NOMO-1 (cell line): ENCODE results near the gene MTM1.
A peak's percentile ranks its signal among the peaks of the same experiment; 100 is the strongest.

Experiments used
- DNase-seq, 2 experiments: peaks; one replicate each; lab custom pipeline; 2025; ENCODE audit not compliant: unreplicated experiment in 2 of 2; lab: John Stamatoyannopoulos, UW

Gene MTM1

GRCh38 chrX:150599226-150599625 lies 30.8 kb downstream of the MTM1 start:
- DNase-seq = no peak

DNA sequence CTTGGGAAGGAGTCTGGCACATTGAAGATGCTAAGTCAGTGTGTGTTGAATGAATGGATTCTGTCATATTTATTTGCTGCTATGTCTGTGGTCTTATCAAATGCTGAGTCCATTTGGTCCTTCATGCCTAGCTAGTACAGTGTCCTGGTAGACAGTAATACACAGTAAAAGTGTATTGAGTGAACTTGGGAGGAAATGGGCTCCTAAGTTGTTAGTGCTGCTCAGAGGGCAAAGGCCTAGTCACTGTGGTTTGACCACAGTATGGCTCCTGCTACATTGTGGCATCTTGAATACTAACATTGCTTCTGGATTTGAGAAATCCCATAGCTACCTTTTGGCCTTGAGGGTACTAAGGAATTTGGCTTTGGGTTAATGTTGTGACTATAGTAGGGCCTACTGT lies 33.9 kb downstream of the MTM1 start:
- no peak for DNase-seq

DNA sequence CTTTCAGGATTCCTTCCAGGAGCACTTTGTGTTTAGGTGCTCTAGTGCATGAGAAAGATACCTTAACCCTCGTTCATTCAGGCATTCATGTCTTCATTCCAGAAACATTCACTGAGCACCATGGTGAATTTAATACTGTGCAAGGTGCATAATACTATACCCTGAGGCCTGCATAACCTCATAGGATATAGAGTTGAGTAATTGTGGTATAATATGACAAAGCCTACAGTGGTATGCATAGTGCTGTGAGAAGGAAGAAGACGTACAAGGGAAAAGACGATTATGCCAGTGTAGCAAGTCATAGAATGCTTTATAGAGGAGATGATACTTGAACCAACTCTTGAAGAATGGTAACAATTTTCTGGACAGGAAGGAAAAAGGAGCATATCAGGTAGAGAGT lies 34.3 kb downstream of the MTM1 start:
- DNase-seq = no peak

DNA sequence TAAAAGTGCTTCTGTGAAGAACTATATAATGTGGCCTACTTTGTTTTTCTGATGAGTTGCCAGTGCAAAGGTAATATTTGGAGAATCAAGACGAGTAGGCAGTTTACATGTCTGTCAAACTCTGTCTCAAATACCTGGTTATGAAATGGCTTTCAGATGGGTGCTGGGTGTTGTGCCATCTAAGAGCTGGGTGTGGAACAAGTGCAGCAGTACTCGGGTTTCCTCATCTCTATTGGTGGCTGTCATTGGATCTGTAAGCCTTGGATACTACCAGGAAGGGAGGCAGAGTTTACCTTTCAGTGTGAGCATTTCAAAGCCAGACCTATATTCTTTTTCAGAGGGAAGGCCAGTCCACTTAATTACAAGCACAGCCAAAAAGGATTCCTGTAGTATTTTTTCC lies 37.2 kb downstream of the MTM1 start:
- DNase-seq = no peak

- DNase-seq = peak; percentile 68 to 92
These were observed 38.8 kb downstream of the MTM1 start for GRCh38 chrX:150607201-150607600.

DNA sequence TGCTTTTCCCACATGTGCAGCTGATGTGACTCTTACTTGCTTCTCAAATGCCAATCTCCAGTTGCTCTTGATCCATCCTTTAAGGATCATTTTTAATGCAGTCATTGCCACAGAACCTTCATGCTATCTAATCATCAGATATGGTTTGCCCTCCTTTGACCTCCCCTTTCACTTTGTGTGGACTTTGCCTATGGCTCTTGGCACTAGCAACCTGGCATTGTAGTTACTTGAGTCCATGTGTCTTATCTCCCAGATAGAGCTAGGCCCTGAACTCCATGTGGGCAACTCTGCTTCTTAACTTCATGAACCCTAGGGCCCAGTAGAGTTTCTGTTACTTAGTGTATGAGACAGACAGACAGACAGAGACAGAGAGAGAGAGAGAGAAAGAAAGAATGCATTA lies 41.6 kb downstream of the MTM1 start:
- no peak for DNase-seq

- DNase-seq = no peak
These were observed 42.0 kb downstream of the MTM1 start for GRCh38 chrX:150610446-150610845.

DNA sequence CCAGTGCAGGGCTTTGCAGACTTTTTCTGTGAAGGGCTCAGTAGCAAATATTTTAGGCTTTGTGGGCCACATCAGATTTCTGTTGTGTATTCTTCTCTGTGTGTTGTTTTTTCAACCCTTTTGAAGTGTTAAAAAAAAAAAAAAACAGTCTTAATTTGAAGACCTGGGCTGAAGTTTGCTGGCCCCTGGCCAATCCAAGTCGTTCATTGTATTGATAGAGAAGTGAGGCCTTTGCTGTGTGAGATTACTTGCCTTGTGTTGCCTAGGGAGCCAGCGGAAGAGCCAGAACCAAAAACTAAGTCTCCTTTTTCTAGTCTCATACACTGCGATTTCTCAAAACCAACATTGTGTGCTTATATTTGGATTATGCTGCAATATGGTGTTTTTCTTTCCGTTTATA lies 46.9 kb downstream of the MTM1 start:
- DNase-seq = no peak

DNA sequence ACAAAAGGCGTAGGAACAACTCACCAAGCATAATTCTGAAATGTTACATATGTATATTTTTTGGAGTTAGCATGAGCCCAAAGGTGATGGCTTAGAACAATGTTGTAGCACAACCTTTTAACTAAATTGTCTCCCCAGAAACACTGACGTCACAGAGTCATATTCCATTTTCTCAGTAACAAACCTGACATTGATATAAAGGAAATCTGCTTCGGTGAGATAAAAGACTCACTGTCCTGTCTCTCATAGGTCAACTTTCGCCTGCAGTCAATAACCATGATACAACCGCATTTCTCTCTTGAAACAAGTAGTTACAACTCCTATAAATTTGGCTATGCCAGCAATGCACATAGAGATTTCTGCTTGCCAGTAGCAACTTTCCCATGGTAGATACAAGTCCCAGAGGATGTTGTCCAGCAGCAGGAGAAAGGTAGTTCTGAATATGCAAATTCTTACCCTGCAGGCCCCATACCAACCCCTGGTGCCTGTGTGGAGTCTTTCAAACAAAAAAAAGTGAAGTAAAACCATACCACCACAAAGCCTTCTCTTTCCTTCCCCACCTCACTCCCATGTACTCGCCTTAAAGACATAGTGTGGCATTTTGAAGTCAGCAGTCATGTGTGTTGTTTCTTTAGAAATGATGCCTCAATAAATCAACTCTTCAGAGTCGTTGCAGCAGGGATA lies 47.9 kb downstream of the MTM1 start:
- DNase-seq = peak in 1 of 2 experiments; percentile 3

- no peak for DNase-seq
These were observed 48.4 kb downstream of the MTM1 start for GRCh38 chrX:150616863-150617198.

- DNase-seq = no peak
These were observed 53.2 kb downstream of the MTM1 start for GRCh38 chrX:150621652-150622051.

DNA sequence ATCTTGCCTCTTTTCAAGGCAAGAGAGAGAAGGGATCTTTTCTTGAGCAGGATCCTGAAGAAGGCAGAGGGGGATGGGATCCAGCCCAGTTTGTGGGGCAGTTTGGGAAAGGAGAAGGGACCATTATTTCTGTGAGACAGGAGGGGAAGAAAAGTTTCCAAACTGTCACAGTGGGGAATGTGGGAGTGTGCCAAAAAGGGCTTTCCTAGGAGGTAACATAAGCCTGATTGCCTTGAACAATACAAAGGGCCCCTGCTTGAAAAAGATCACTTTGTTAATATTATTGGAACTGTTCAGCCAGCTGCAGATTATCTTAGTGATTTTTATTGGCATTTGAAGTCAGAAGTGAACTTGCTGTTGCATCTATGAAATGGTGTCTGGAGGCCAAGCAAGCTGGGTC lies 55.2 kb downstream of the MTM1 start:
- no peak for DNase-seq

- DNase-seq = no peak
These were observed 56.7 kb downstream of the MTM1 start for GRCh38 chrX:150625097-150625496.

- no peak for DNase-seq
These were observed 57.5 kb downstream of the MTM1 start for GRCh38 chrX:150625875-150626274.

- DNase-seq = no peak
These were observed 59.5 kb downstream of the MTM1 start for GRCh38 chrX:150627957-150628356.

DNA sequence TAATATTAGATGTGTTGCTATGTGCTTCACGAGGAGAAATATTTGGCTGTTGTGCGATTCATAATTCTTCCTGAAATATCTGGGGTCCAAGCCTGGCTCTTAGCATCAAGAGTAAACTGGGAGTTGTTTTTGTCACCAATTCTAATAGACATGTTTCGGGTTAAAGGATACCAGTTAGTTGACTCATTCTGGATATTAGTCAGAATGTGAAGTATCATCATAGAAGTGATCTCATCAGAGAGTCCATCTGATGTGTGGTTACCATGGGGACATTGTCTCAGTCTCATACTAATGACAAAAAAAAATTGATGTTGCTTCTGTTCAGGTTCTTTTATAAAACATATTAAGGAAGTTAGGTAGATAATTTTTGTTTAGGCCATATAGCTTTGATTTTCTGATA lies 67.5 kb downstream of the MTM1 start:
- DNase-seq = no peak

DNA sequence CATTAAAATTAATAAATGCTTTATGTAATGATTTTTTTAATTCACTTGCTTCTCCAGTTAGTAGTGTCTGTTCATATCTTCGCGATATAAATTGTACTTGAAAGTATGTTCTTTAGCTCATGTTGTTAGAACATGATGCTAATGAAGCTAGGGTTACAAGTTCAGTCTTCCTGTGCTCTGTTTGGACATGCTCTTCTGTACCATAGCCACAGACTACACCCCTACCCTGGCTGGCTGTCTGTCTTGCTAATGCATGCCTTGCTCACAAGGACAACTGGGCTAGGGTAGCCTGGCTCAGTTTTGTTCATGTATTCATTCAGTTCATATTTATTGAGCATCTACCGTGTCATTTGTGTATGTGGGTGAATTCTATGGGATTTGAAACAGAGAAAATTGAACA lies 74.0 kb downstream of the MTM1 start:
- DNase-seq = no peak

DNA sequence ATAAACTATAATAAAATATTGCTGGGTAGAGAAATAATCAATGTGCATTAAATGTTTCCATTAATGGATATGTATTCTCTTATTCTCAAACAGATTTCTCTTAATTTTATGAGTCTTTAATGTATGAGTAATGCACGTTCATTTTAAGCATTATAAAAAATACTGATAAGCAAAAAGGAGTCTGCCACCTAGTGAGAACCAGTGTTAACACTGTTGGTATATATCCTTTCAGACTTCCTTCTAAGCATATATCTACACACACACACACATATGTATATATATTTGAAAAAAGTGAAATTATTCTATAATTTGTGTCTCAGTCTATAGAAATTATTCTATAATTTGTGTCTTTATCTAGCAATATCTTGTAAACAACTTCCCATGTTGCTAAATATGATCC lies 74.8 kb downstream of the MTM1 start:
- no peak for DNase-seq

GRCh38 chrX:150643958-150644357 lies 75.5 kb downstream of the MTM1 start:
- no peak for DNase-seq

DNA sequence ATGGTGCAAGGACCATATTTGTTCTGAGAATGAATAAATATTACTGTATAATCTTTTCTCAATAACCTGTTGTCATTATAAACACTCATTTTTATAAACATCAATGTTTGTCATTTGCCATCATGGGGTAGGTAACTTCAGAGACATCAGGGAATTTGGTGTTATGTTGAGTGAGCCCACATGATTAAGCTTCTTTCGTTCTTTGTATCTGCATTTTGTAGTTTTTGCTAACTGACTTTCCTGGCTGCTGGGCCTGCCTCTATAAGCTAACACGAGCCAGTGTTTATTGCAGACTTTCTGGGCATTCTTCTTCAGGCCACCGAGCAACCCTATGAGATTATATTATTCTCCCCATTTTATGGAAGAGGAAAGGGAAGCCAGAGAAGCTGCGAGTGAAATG lies 76.0 kb downstream of the MTM1 start:
- no peak for DNase-seq

GRCh38 chrX:150647331-150647730 lies 78.9 kb downstream of the MTM1 start:
- no peak for DNase-seq

GRCh38 chrX:150648296-150648940 lies 80.0 kb downstream of the MTM1 start:
- DNase-seq = no peak
